HepG2 (cell line): ENCODE results near the gene UBE2D3. TPM values are rescaled to one million over a fixed set of nuclear protein-coding genes. Genes with fewer than 3 reads are reported as not detected.

Experiments
- ATAC-seq: fragments of 200-7000 bp; cut with Tn5 transposase; 3 replicates; pipeline ENCODE4 v1.9.1; 2020; ENCODE audit warnings: mild to moderate bottlenecking, moderate library complexity
- BruUV-seq: library from RNA; stranded (reverse); fragments of 400-500 nt; replicated peaks from 2 replicates; lab custom pipeline; 2021; lab: Mats Ljungman, UMichigan
- CTCF ChIA-PET: fragments of 300-600 bp; formaldehyde crosslinking; extraction: SDS; loops from one replicate; lab custom pipeline; 2021; ENCODE audit warnings: low total read pairs, inconsistent platforms, low intra/inter-chr PET ratio; lab: Yijun Ruan, JAX
- POLR2A ChIA-PET: fragments of 350-600 bp; sonication (Branson Sonifier 250); formaldehyde crosslinking; loops from one replicate; lab custom pipeline; 2020; ENCODE audit warnings: antibody characterized with exemption, inconsistent platforms; lab: Yijun Ruan, JAX
- DNase-seq: peaks from one replicate; pipeline ENCODE4 v3.0.0-alpha.2; 2015; ENCODE audit warnings: low spot score
- FAIRE-seq: peaks from 3 replicates; lab custom pipeline; 2011; peaks lifted over from hg19 to GRCh38; lab: Jason Lieb, UNC
- H2AFZ ChIP-seq: one replicate; pipeline ENCODE4 v1.6.1; 2011; ENCODE audit warnings: low read length, inconsistent platforms
- H3K27ac ChIP-seq: fragments of 300-600 bp; 3 replicates; pipeline ENCODE4 v1.8.0; 2011; ENCODE audit warnings: mixed run types, mild to moderate bottlenecking, mixed read lengths, low read length, inconsistent platforms; ENCODE audit not compliant: insufficient read depth; ENCODE audit errors: extremely low read length
- H3K27me3 ChIP-seq, 2 experiments: fragments of 200-600 bp in 1 of 2; 2 replicates in 1 of 2; 3 replicates in 1 of 2; pipeline versions ENCODE4 v1.6.0 to v1.8.0; 2011; ENCODE audit warnings: low read length in 2 of 2, mild to moderate bottlenecking in 2 of 2, moderate library complexity in 2 of 2, inconsistent platforms in 1 of 2; ENCODE audit not compliant: insufficient read depth in 2 of 2, control insufficient read depth in 1 of 2
- H3K36me3 ChIP-seq, 2 experiments: fragments of 200-600 bp in 1 of 2; replicated peaks in 1 of 2; 2 replicates in 1 of 2; 3 replicates in 1 of 2; pipeline versions ENCODE4 v1.5.1 to v1.8.0; 2011; ENCODE audit warnings: low read length in 2 of 2, inconsistent platforms in 1 of 2; ENCODE audit not compliant: insufficient read depth in 2 of 2, control insufficient read depth in 1 of 2
- H3K4me1 ChIP-seq: 2 replicates; pipeline ENCODE4 v1.5.1; 2012; ENCODE audit warnings: low read length, inconsistent platforms; ENCODE audit not compliant: insufficient read depth
- H3K4me2 ChIP-seq: 2 replicates; pipeline ENCODE4 v1.6.0; 2011; ENCODE audit warnings: low read depth, low read length, inconsistent platforms
- H3K4me3 ChIP-seq, 3 experiments: fragments of 200-600 bp in 1 of 3; sonication (generic), shearing (Covaris generic) in 1 of 3; replicated peaks in 1 of 3; 2 replicates each; pipeline ENCODE4 v1.5.1; 2011 to 2016; ENCODE audit warnings: low read length in 3 of 3, inconsistent platforms in 2 of 3, low read depth in 2 of 3, mild to moderate bottlenecking in 2 of 3, control low read depth in 1 of 3, mixed read lengths in 1 of 3; ENCODE audit not compliant: insufficient read depth in 1 of 3
- H3K79me2 ChIP-seq: one replicate; pipeline ENCODE4 v1.6.1; 2011; ENCODE audit warnings: low read length, inconsistent platforms; ENCODE audit not compliant: insufficient read depth
- H3K9ac ChIP-seq: 2 replicates; pipeline ENCODE4 v1.6.0; 2011; ENCODE audit warnings: mild to moderate bottlenecking, low read depth, low read length, inconsistent platforms; ENCODE audit not compliant: insufficient read depth
- H3K9me3 ChIP-seq: 2 replicates; pipeline ENCODE4 v1.5.1; 2012; ENCODE audit warnings: mild to moderate bottlenecking, low read length
- H4K20me1 ChIP-seq: 2 replicates; pipeline ENCODE4 v1.6.0; 2011; ENCODE audit warnings: inconsistent platforms, mild to moderate bottlenecking, low read length, moderate library complexity; ENCODE audit not compliant: insufficient read depth
- ELF1 ChIP-seq: sonication (generic); formaldehyde crosslinking; IDR thresholded peaks from 2 replicates; pipeline ENCODE4 v1.4.0; 2020; ENCODE audit warnings: missing genetic modification reagents
- ETV5 ChIP-seq: IDR thresholded peaks from 2 replicates; pipeline ENCODE4 v1.6.1; 2018; ENCODE audit warnings: missing biosample characterization, missing genetic modification reagents, inconsistent platforms, borderline replicate concordance
- ETV6 ChIP-seq: sonication (generic); formaldehyde crosslinking; conservative IDR thresholded peaks from 2 replicates; pipeline ENCODE4 v1.4.0; 2020; ENCODE audit warnings: missing genetic modification reagents
- FLYWCH1 ChIP-seq: sonication (generic); formaldehyde crosslinking; IDR thresholded peaks from 2 replicates; pipeline ENCODE4 v1.8.1; 2023; ENCODE audit warnings: mild to moderate bottlenecking, missing genetic modification reagents
- NAIF1 ChIP-seq: sonication (generic); formaldehyde crosslinking; IDR thresholded peaks from 2 replicates; pipeline ENCODE4 v1.5.0; 2020; ENCODE audit warnings: mild to moderate bottlenecking, missing genetic modification reagents, borderline replicate concordance
- TBL1XR1 ChIP-seq: fragments of 150-350 bp; IDR thresholded peaks from 2 replicates; pipeline ENCODE4 v1.6.1; 2014; ENCODE audit warnings: borderline replicate concordance, low read length; ENCODE audit not compliant: partially characterized antibody
- TEAD2 ChIP-seq: sonication (generic); formaldehyde crosslinking; IDR thresholded peaks from 2 replicates; pipeline ENCODE4 v1.9.0; 2021; ENCODE audit warnings: missing genetic modification reagents
- ZC3H13 ChIP-seq: sonication (generic); formaldehyde crosslinking; IDR thresholded peaks from 2 replicates; pipeline ENCODE4 v1.8.1; 2023; ENCODE audit warnings: mild to moderate bottlenecking, missing genetic modification reagents, moderate library complexity
- ZNF180 ChIP-seq: sonication (generic); formaldehyde crosslinking; IDR thresholded peaks from 2 replicates; pipeline ENCODE4 v1.4.0; 2020; ENCODE audit warnings: low read depth, missing genetic modification reagents, borderline replicate concordance
- ZNF382 ChIP-seq: sonication (generic); formaldehyde crosslinking; IDR thresholded peaks from 2 replicates; pipeline ENCODE4 v1.5.0; 2020; ENCODE audit warnings: missing genetic modification reagents, mild to moderate bottlenecking, borderline replicate concordance
- ZNF749 ChIP-seq: sonication (generic); formaldehyde crosslinking; IDR thresholded peaks from 2 replicates; pipeline ENCODE4 v1.8.0; 2022; ENCODE audit warnings: mild to moderate bottlenecking, missing genetic modification reagents, moderate library complexity, borderline replicate concordance
- WGBS: methylation state at CpG from one replicate; pipeline ENCODE4 v1.1.6; 2017; ENCODE audit warnings: low lambda C conversion rate; 5-methylcytosine and 5-hydroxymethylcytosine counted together
- in situ Hi-C: cut with HindIII; loops from 2 replicates; pipeline ENCODE4 v1.10.0; 2017; ENCODE audit warnings: low pct_unique_long_range_greater_than_20kb; ENCODE audit not compliant: extremely low pct_ligation_motif_present
- intact Hi-C: fragments of 100-400 bp; cut with micrococcal nuclease; formaldehyde crosslinking; loops from one replicate; pipeline ENCODE4 v1.10.0; 2022; ENCODE audit not compliant: unreplicated experiment
- polyA plus RNA-seq, 8 experiments: library from polyadenylated mRNA; depleted of rRNA in 3 of 8; stranded (reverse) in 7 of 8; unstranded in 1 of 8; fragments of >200 nt; fragmentation: Illumina TruSeq in 4 of 8; extraction: Trizol in 4 of 8; gene quantifications; 2 replicates each; pipeline versions ENCODE4 v1.2.1 to v1.2.3, GENCODE V29; 2011 to 2016; ENCODE audit warnings: low read depth in 4 of 8, missing spikeins in 1 of 8, mixed read lengths in 1 of 8; ENCODE audit not compliant: insufficient read depth in 1 of 8
- total RNA-seq, 5 experiments: library from RNA; depleted of rRNA; stranded (reverse); fragments of >200 nt; fragmentation: Illumina TruSeq; extraction: Trizol; gene quantifications; 2 replicates each; pipeline ENCODE4 v1.2.3, GENCODE V29; 2016; ENCODE audit warnings: low read depth in 1 of 5
- TF ChIP-seq, protein P1 (sequence below): IDR thresholded peaks from 2 replicates; pipeline ENCODE4 v1.6.1; 2016; ENCODE audit warnings: low read depth, control low read depth
- TF ChIP-seq, protein P2 (sequence below): sonication (generic); formaldehyde crosslinking; IDR thresholded peaks from 2 replicates; pipeline ENCODE4 v1.8.1; 2023; ENCODE audit warnings: mild to moderate bottlenecking, inconsistent platforms, moderate library complexity, missing genetic modification reagents, borderline replicate concordance
- TF ChIP-seq, protein P3 (sequence below): sonication (generic); formaldehyde crosslinking; IDR thresholded peaks from 2 replicates; pipeline ENCODE4 v1.4.0; 2020; ENCODE audit warnings: missing genetic modification reagents

UBE2D3 gene
- total and polyA plus RNA-seq, 2 of the 13 experiments (the other 11 are each of a cell fraction or from before 2014, with no cell fraction given) = 224 to 293 TPM

DNA sequence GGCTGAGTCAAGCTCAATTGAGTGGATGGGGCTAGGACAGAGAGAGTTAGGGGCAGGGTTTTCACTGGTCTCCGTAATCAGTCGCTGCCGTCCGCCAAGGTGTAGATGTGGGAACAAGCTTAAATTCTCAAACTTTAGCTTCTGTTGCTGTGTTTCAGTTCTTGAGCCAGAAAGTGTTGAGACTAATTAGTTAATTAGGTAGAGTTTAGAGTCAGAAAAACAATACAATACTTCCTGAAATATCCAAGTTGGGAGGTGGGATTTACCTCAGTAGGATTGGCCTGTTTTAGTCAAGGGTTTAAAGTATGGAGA lies 1.1 kb upstream of the UBE2D3 start (continued):
- TF ChIP-seq, protein P1, sequence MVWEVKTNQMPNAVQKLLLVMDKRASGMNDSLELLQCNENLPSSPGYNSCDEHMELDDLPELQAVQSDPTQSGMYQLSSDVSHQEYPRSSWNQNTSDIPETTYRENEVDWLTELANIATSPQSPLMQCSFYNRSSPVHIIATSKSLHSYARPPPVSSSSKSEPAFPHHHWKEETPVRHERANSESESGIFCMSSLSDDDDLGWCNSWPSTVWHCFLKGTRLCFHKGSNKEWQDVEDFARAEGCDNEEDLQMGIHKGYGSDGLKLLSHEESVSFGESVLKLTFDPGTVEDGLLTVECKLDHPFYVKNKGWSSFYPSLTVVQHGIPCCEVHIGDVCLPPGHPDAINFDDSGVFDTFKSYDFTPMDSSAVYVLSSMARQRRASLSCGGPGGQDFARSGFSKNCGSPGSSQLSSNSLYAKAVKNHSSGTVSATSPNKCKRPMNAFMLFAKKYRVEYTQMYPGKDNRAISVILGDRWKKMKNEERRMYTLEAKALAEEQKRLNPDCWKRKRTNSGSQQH (CRISPR knock-in tag) = 0 out of 2 replicates have a peak, but pooled peaks have one; percentile 42
- TF ChIP-seq, protein P2, sequence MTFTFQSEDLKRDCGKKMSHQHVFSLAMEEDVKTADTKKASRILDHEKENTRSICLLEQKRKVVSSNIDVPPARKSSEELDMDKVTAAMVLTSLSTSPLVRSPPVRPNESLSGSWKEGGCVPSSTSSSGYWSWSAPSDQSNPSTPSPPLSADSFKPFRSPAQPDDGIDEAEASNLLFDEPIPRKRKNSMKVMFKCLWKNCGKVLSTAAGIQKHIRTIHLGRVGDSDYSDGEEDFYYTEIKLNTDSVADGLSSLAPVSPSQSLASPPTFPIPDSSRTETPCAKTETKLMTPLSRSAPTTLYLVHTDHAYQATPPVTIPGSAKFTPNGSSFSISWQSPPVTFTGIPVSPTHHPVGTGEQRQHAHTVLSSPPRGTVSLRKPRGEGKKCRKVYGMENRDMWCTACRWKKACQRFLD (CRISPR knock-in tag) = no peak

DNA sequence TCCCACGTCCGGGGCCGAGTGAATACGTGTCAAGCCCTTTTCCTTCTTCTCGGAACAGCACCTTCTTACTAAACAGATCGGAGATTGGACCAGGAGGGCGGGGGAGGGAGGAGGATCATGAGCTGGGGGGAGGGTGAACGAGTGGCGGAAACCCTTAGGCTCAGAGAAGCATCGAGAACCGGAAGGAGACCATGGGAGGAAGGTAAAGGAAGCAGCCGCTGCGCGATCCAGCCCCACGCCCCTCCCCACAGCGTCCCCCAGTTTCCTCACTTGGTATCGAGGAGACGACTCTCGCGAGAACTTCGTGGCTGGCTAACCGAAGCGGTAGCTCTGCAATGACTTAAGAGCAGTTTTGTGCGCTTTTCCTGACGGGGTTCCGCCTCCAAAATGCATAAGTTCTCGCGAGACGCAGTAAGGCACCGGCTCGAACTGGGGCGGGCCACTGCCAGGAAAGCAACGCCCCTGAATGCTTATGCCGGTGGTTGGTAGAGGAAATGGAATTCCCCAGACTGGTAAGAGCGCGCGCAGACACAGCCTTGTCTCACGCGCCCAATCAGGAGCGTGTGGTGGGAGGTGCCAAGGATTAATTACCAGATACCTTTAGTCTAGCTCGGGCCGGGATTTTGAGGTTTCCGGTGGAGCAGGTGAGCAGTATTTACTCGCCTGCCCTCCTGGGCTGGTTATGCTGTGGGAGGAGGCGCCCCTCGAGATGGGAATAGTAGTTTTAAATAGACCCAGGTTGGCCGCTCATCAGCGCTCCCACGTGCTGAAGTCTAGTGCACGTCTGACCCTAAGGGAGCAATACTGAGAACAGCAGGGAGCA lies 534 bp upstream of the UBE2D3 start:
- POLR2A ChIA-PET = interaction anchor here (0.6 to 3.4 kb wide), 40 partner anchors 9 to 386 kb away, joined by 3 to 121 read pairs (median 5); partner anchors contain the start of genes BDH2, CISD2, MANBA and NFKB1
- CTCF ChIA-PET = no interaction called here
- in situ Hi-C loops (loop anchor here (5.0 kb wide), 1 partner anchor 39 kb away; the partner anchor contains the start of gene CISD2), intact Hi-C loops (loop anchor here (1.0 to 5.0 kb wide), 6 partner anchors 41 to 326 kb away; partner anchors contain the start of genes MANBA, NFKB1 and SLC9B1)
- FAIRE-seq = peak; percentile 96
- peak overlapping the region; percentile 97 for H3K27ac ChIP-seq
- H3K4me2 ChIP-seq = peak overlapping the region; percentile 88
- 0 out of 5 replicates have a peak, but pooled peaks cover 0 to 9% of the 10 kb centered on the region in 2 experiments for H3K36me3 ChIP-seq
- BruUV-seq = no TSS peak
- H2AFZ ChIP-seq = peak overlapping the region; percentile 22
- DNase-seq = peak; percentile 100
- peaks cover 53% of the 10 kb centered on the region for H3K79me2 ChIP-seq
- H4K20me1 ChIP-seq = peaks cover 37% of the 10 kb centered on the region
- H3K27me3 ChIP-seq = peaks cover 0 to 2% of the 10 kb centered on the region in 2 experiments; a peak in 1 of 5 replicates
- H3K4me3 ChIP-seq = peak overlapping the region; percentile 92 to 97 (median 95); a peak in 5 of 6 replicates
- WGBS = 0% methylated on average over 25 of the region's 50 CpGs
- H3K4me1 ChIP-seq = peaks cover 42% of the 10 kb centered on the region
- peak overlapping the region; percentile 98 for H3K9ac ChIP-seq
- ATAC-seq = peak; percentile 86
- no peaks in the 10 kb centered on the region for H3K9me3 ChIP-seq
- TF ChIP-seq ZNF382 (CRISPR knock-in tag) = no peak
- TF ChIP-seq FLYWCH1 (CRISPR knock-in tag) = no peak
- TF ChIP-seq, protein P3, sequence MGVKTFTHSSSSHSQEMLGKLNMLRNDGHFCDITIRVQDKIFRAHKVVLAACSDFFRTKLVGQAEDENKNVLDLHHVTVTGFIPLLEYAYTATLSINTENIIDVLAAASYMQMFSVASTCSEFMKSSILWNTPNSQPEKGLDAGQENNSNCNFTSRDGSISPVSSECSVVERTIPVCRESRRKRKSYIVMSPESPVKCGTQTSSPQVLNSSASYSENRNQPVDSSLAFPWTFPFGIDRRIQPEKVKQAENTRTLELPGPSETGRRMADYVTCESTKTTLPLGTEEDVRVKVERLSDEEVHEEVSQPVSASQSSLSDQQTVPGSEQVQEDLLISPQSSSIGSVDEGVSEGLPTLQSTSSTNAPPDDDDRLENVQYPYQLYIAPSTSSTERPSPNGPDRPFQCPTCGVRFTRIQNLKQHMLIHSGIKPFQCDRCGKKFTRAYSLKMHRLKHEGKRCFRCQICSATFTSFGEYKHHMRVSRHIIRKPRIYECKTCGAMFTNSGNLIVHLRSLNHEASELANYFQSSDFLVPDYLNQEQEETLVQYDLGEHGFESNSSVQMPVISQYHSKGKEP (CRISPR knock-in tag) = no peak
- no peak for TF ChIP-seq ZC3H13
- peak; percentile 20 for TF ChIP-seq NAIF1 (CRISPR knock-in tag)
- no peak for TF ChIP-seq TEAD2 (CRISPR knock-in tag)
- TF ChIP-seq ELF1 (CRISPR knock-in tag) = peak; percentile 76
- TF ChIP-seq ZNF180 (CRISPR knock-in tag) = 0 out of 2 replicates have a peak, but pooled peaks have one; percentile 20
- TF ChIP-seq ETV6 (CRISPR knock-in tag) = no peak; the same call in 1 of the 2 replicates
- TF ChIP-seq ZNF749 (CRISPR knock-in tag) = peak; percentile 66
- peak; percentile 51 for TF ChIP-seq TBL1XR1
- peak; percentile 65 for TF ChIP-seq ETV5
